HG03432 (cell line): ENCODE measurements around the gene MOSMO.

Experiments used
- ATAC-seq: cut with Tn5 transposase; IDR thresholded peaks from one replicate; pipeline ENCODE4 v1.9.1; 2021; ENCODE audit warnings: mild to moderate bottlenecking, moderate library complexity; ENCODE audit not compliant: unreplicated experiment

The MOSMO gene

DNA sequence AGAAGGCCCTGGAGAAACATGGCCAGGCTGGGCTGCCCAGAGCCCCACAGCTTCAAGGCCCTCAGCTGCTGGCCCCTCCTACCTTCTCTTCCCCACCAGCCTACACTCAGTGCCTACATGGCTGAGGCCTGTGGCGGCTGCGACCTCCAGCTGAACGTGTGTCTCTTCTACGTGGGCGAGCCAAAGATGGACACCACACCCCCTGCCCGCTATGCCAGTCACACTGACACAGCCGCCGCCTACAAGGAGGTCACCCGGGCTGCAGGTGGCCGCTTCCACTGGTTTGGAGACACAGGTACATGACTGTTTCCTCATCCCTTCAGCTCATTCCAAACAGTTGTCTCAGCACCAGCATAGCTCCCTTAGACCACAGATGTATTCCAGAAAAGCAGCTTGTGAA, 124.9 kb downstream of the MOSMO start:
- ATAC-seq = no peak
